GM13976 (cell line): Measurements from ENCODE around the gene MYL4.
"Not testable (repeated sequence)": the region's sequence is repeated elsewhere in the genome, so short reads cannot be mapped to it uniquely, and the experiment has no call there.

ENCODE experiments used
- DNase-seq: peaks from one replicate; pipeline ENCODE4 v3.0.0; 2012; ENCODE audit warnings: low spot score
- CTCF ChIP-seq: IDR thresholded peaks from 2 replicates; pipeline ENCODE4 v1.5.1; 2012; ENCODE audit warnings: borderline replicate concordance, mild to moderate bottlenecking; ENCODE audit not compliant: insufficient read depth; ENCODE audit errors: extremely low read depth, missing control alignments, control extremely low read depth
- in situ Hi-C: fragments of 300-500 bp; cut with MboI; formaldehyde crosslinking; loops from one replicate; pipeline ENCODE4 v1.12.0; 2022; ENCODE audit warnings: low sequenced_read_pairs, mixed read lengths, inconsistent platforms; ENCODE audit not compliant: unreplicated experiment

The MYL4 gene

GRCh38 chr17:47219621-47220475 is 10.7 kb downstream of the MYL4 start:
- no peak for DNase-seq
- TF ChIP-seq CTCF, result no peak
- in situ Hi-C loops, result no loop called here

GRCh38 chr17:47220531-47220999 is 11.4 kb downstream of the MYL4 start:
- in situ Hi-C loops, result no loop called here
- DNase-seq, result no peak
- TF ChIP-seq CTCF, result no peak

GRCh38 chr17:47221154-47221553 is 12.0 kb downstream of the MYL4 start:
- in situ Hi-C loops, result no loop called here
- no peak for DNase-seq
- TF ChIP-seq CTCF, result no peak

- no peak for DNase-seq
- no peak for TF ChIP-seq CTCF
- in situ Hi-C loops, result no loop called here
These were observed 12.9 kb downstream of the MYL4 start for GRCh38 chr17:47222047-47222446.

GRCh38 chr17:47223007-47223406 is 13.9 kb downstream of the MYL4 start:
- DNase-seq, result no peak

GRCh38 chr17:47223460-47223859 is 14.3 kb downstream of the MYL4 start:
- no peak for TF ChIP-seq CTCF
- in situ Hi-C loops, result no loop called here
- no peak for DNase-seq

More at GRCh38 chr17:47223007-47223406, 13.9 kb downstream of the MYL4 start:
- TF ChIP-seq CTCF, result no peak
- in situ Hi-C loops, result no loop called here

GRCh38 chr17:47224077-47224476 is 14.9 kb downstream of the MYL4 start:
- in situ Hi-C loops, DNase-seq: not testable (repeated sequence)
